SK-N-SH treated with all-trans-retinoic acid at 6 μM for 48 hours (cell line): Measurements from ENCODE around the gene RPL19.

Source experiments
- ATAC-seq: fragments of 200-7000 bp; cut with Tn5 transposase; 3 replicates; pipeline ENCODE4 v1.9.1; 2020; ENCODE audit warnings: mild to moderate bottlenecking, moderate library complexity
- BACH2 ChIP-seq: fragments of 250-450 bp; sonication (Bioruptor Pico); IDR thresholded peaks from 2 replicates; pipeline ENCODE4 v1.9.0; 2021; ENCODE audit warnings: mild to moderate bottlenecking, borderline replicate concordance
- CSDC2 ChIP-seq: fragments of 250-450 bp; sonication (Bioruptor Pico); IDR thresholded peaks from 2 replicates; pipeline ENCODE4 v1.5.0; 2020; ENCODE audit warnings: mild to moderate bottlenecking, moderate library complexity
- ESRRG ChIP-seq: fragments of 250-450 bp; sonication (Bioruptor Pico); IDR thresholded peaks from 2 replicates; pipeline ENCODE4 v1.6.1; 2021; ENCODE audit warnings: mild to moderate bottlenecking
- GLIS3 ChIP-seq: fragments of 250-450 bp; sonication (Bioruptor Pico); IDR thresholded peaks from 2 replicates; pipeline ENCODE4 v1.5.0; 2020; ENCODE audit warnings: mild to moderate bottlenecking, moderate library complexity
- ISL1 ChIP-seq: fragments of 250-450 bp; sonication (Bioruptor Pico); IDR thresholded peaks from 2 replicates; pipeline ENCODE4 v2.1.2; 2022; ENCODE audit warnings: mild to moderate bottlenecking, moderate library complexity
- OSR1 ChIP-seq: fragments of 250-450 bp; sonication (Bioruptor Pico); IDR thresholded peaks from 2 replicates; pipeline ENCODE4 v1.8.0; 2022; ENCODE audit warnings: moderate library complexity, mild to moderate bottlenecking, inconsistent platforms
- PPARA ChIP-seq: fragments of 250-450 bp; sonication (Bioruptor Pico); IDR thresholded peaks from 2 replicates; pipeline ENCODE4 v1.5.0; 2020; ENCODE audit warnings: mild to moderate bottlenecking, borderline replicate concordance
- RARB ChIP-seq: fragments of 250-450 bp; sonication (Bioruptor Pico); IDR thresholded peaks from 2 replicates; pipeline ENCODE4 v1.8.0; 2021; ENCODE audit warnings: mild to moderate bottlenecking, moderate library complexity
- SNAI2 ChIP-seq: fragments of 250-450 bp; sonication (Bioruptor Pico); IDR thresholded peaks from 2 replicates; pipeline ENCODE4 v1.5.0; 2020; ENCODE audit warnings: mild to moderate bottlenecking, moderate library complexity
- TCF4 ChIP-seq: fragments of 250-450 bp; sonication (Bioruptor Pico); IDR thresholded peaks from 2 replicates; pipeline ENCODE4 v1.8.0; 2021; ENCODE audit warnings: mild to moderate bottlenecking, moderate library complexity, borderline replicate concordance
- TOX ChIP-seq: fragments of 250-450 bp; sonication (Bioruptor Pico); IDR thresholded peaks from 2 replicates; pipeline ENCODE4 v1.8.0; 2021; ENCODE audit warnings: mild to moderate bottlenecking, moderate library complexity, borderline replicate concordance
- ZC3H10 ChIP-seq: fragments of 250-450 bp; sonication (Bioruptor Pico); IDR thresholded peaks from 2 replicates; pipeline ENCODE4 v1.5.1; 2021; ENCODE audit warnings: mild to moderate bottlenecking, moderate library complexity
- ZFP3 ChIP-seq: fragments of 250-450 bp; sonication (Bioruptor Pico); IDR thresholded peaks from 2 replicates; pipeline ENCODE4 v1.5.0; 2020; ENCODE audit warnings: mild to moderate bottlenecking, moderate library complexity
- ZFP30 ChIP-seq: fragments of 450-650 bp; formaldehyde crosslinking; IDR thresholded peaks from 2 replicates; pipeline ENCODE4 v1.5.0; 2022; ENCODE audit warnings: mild to moderate bottlenecking, moderate library complexity
- ZNF565 ChIP-seq: fragments of 450-650 bp; formaldehyde crosslinking; conservative IDR thresholded peaks from 2 replicates; pipeline ENCODE4 v1.5.0; 2020; ENCODE audit warnings: low read depth, mild to moderate bottlenecking, moderate library complexity
- ZNF70 ChIP-seq: fragments of 450-650 bp; formaldehyde crosslinking; IDR thresholded peaks from 2 replicates; pipeline ENCODE4 v1.5.0; 2020; ENCODE audit warnings: mild to moderate bottlenecking, moderate library complexity
- ZNF8 ChIP-seq: fragments of 450-650 bp; formaldehyde crosslinking; IDR thresholded peaks from 2 replicates; pipeline ENCODE4 v1.5.0; 2020; ENCODE audit warnings: mild to moderate bottlenecking, moderate library complexity
- TF ChIP-seq, protein P1 (sequence below): fragments of 250-450 bp; sonication (Bioruptor Pico); IDR thresholded peaks from 2 replicates; pipeline ENCODE4 v1.5.1; 2020; ENCODE audit warnings: low read depth, mild to moderate bottlenecking, moderate library complexity
- TF ChIP-seq, protein P2 (sequence below): fragments of 250-450 bp; sonication (Bioruptor Pico); IDR thresholded peaks from 2 replicates; pipeline ENCODE4 v1.8.0; 2021; ENCODE audit warnings: low read depth, mild to moderate bottlenecking, moderate library complexity, borderline replicate concordance
- TF ChIP-seq, protein P3 (sequence below): fragments of 250-450 bp; sonication (Bioruptor Pico); IDR thresholded peaks from 2 replicates; pipeline ENCODE4 v1.5.1; 2021; ENCODE audit warnings: mild to moderate bottlenecking, moderate library complexity
- TF ChIP-seq, protein P4 (sequence below): fragments of 250-450 bp; sonication (Bioruptor Pico); IDR thresholded peaks from 2 replicates; pipeline ENCODE4 v1.5.0; 2020; ENCODE audit warnings: mild to moderate bottlenecking, moderate library complexity
- TF ChIP-seq, protein P5 (sequence below): fragments of 250-450 bp; sonication (Bioruptor Pico); IDR thresholded peaks from 2 replicates; pipeline ENCODE4 v1.8.0; 2020; ENCODE audit warnings: mild to moderate bottlenecking, moderate library complexity, borderline replicate concordance

Gene RPL19

DNA sequence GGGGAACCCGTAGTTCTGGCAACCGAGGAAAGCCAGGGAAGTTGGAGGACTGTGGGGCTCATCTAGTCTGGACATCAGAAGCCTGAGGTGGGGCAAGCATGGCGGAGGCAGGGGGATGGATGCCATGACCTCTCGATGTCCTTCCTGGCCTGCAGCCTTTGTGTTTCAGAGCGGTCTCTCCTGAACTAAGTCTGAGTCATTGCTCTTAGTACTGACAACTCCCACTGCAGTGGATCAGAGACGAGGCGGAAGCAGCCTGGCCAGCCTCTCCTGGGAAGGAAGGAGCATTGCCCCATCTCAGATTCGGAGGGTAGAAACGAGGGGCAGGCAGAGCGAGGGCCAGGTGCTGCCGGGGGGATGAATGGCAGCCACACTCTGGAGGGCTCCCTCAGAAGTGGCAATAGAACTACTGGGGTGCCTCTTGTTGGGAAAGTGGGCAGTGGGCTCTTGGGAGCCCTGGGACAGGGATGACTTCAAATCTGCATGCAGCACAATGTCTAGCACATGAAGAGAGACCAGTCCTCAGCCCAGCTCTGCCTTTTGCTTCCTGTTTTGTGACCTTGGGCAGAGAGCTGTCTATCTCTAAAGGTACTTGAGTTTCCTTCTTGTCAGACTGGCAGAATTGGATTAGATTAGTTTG is 29.3 kb downstream of the RPL19 start:
- ATAC-seq, result 0 out of 3 replicates have a peak, but pooled peaks have one; percentile 12

DNA sequence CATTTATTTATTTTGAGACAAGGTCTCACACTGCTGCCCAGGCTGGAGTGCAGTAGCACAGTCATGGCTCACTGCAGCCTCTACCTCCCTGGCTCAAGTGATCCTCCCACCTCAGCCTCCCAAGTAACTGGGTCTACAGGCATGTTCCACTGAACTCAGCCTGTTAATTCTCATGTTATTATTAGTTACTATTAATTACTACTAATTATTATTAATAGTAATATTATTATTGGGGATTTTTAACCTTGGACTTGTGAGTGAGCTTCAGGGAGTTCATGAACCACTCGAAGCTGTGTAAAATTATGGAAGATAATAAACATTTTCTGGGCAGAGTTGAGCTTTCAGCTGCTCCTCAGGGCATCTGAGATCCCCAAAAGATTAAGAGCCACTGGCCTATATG is 30.3 kb downstream of the RPL19 start:
- ATAC-seq, result no peak
- TF ChIP-seq ZFP30 (CRISPR knock-in tag) (no peak), ZFP3 (CRISPR knock-in tag) (no peak), TOX (no peak), GLIS3 (CRISPR knock-in tag) (no peak), PPARA (CRISPR knock-in tag) (no peak), ESRRG (CRISPR knock-in tag) (no peak), OSR1 (CRISPR knock-in tag) (no peak), ISL1 (CRISPR knock-in tag) (no peak), CSDC2 (CRISPR knock-in tag) (no peak), ZNF70 (CRISPR knock-in tag) (no peak), TCF4 (CRISPR knock-in tag) (no peak), ZNF8 (no peak), RARB (no peak), SNAI2 (CRISPR knock-in tag) (no peak)
- TF ChIP-seq, protein P1, sequence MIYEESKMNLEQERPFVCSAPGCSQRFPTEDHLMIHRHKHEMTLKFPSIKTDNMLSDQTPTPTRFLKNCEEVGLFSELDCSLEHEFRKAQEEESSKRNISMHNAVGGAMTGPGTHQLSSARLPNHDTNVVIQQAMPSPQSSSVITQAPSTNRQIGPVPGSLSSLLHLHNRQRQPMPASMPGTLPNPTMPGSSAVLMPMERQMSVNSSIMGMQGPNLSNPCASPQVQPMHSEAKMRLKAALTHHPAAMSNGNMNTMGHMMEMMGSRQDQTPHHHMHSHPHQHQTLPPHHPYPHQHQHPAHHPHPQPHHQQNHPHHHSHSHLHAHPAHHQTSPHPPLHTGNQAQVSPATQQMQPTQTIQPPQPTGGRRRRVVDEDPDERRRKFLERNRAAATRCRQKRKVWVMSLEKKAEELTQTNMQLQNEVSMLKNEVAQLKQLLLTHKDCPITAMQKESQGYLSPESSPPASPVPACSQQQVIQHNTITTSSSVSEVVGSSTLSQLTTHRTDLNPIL (CRISPR knock-in tag), result no peak
- TF ChIP-seq, protein P2, sequence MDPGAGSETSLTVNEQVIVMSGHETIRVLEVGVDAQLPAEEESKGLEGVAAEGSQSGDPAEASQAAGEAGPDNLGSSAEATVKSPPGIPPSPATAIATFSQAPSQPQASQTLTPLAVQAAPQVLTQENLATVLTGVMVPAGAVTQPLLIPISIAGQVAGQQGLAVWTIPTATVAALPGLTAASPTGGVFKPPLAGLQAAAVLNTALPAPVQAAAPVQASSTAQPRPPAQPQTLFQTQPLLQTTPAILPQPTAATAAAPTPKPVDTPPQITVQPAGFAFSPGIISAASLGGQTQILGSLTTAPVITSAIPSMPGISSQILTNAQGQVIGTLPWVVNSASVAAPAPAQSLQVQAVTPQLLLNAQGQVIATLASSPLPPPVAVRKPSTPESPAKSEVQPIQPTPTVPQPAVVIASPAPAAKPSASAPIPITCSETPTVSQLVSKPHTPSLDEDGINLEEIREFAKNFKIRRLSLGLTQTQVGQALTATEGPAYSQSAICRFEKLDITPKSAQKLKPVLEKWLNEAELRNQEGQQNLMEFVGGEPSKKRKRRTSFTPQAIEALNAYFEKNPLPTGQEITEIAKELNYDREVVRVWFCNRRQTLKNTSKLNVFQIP, result no peak
- TF ChIP-seq, protein P3, sequence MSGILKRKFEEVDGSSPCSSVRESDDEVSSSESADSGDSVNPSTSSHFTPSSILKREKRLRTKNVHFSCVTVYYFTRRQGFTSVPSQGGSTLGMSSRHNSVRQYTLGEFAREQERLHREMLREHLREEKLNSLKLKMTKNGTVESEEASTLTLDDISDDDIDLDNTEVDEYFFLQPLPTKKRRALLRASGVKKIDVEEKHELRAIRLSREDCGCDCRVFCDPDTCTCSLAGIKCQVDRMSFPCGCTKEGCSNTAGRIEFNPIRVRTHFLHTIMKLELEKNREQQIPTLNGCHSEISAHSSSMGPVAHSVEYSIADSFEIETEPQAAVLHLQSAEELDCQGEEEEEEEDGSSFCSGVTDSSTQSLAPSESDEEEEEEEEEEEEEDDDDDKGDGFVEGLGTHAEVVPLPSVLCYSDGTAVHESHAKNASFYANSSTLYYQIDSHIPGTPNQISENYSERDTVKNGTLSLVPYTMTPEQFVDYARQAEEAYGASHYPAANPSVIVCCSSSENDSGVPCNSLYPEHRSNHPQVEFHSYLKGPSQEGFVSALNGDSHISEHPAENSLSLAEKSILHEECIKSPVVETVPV (CRISPR knock-in tag), result no peak
- TF ChIP-seq, protein P4, sequence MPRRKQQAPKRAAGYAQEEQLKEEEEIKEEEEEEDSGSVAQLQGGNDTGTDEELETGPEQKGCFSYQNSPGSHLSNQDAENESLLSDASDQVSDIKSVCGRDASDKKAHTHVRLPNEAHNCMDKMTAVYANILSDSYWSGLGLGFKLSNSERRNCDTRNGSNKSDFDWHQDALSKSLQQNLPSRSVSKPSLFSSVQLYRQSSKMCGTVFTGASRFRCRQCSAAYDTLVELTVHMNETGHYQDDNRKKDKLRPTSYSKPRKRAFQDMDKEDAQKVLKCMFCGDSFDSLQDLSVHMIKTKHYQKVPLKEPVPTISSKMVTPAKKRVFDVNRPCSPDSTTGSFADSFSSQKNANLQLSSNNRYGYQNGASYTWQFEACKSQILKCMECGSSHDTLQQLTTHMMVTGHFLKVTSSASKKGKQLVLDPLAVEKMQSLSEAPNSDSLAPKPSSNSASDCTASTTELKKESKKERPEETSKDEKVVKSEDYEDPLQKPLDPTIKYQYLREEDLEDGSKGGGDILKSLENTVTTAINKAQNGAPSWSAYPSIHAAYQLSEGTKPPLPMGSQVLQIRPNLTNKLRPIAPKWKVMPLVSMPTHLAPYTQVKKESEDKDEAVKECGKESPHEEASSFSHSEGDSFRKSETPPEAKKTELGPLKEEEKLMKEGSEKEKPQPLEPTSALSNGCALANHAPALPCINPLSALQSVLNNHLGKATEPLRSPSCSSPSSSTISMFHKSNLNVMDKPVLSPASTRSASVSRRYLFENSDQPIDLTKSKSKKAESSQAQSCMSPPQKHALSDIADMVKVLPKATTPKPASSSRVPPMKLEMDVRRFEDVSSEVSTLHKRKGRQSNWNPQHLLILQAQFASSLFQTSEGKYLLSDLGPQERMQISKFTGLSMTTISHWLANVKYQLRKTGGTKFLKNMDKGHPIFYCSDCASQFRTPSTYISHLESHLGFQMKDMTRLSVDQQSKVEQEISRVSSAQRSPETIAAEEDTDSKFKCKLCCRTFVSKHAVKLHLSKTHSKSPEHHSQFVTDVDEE (CRISPR knock-in tag), result no peak
- TF ChIP-seq, protein P5, sequence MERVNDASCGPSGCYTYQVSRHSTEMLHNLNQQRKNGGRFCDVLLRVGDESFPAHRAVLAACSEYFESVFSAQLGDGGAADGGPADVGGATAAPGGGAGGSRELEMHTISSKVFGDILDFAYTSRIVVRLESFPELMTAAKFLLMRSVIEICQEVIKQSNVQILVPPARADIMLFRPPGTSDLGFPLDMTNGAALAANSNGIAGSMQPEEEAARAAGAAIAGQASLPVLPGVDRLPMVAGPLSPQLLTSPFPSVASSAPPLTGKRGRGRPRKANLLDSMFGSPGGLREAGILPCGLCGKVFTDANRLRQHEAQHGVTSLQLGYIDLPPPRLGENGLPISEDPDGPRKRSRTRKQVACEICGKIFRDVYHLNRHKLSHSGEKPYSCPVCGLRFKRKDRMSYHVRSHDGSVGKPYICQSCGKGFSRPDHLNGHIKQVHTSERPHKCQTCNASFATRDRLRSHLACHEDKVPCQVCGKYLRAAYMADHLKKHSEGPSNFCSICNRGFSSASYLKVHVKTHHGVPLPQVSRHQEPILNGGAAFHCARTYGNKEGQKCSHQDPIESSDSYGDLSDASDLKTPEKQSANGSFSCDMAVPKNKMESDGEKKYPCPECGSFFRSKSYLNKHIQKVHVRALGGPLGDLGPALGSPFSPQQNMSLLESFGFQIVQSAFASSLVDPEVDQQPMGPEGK (CRISPR knock-in tag), result no peak

More for the DNA sequence above, 29.3 kb downstream of the RPL19 start:
- TF ChIP-seq ZC3H10 (no peak), ZNF565 (no peak), ESRRG (CRISPR knock-in tag) (no peak), ZNF8 (no peak), CSDC2 (CRISPR knock-in tag) (no peak), OSR1 (CRISPR knock-in tag) (no peak), GLIS3 (CRISPR knock-in tag) (no peak), ZFP3 (CRISPR knock-in tag) (no peak), PPARA (CRISPR knock-in tag) (no peak), BACH2 (no peak), ISL1 (CRISPR knock-in tag) (no peak), RARB (no peak), TCF4 (CRISPR knock-in tag) (no peak)
- TF ChIP-seq, protein P4 (CRISPR knock-in tag), result no peak
- TF ChIP-seq, protein P1 (CRISPR knock-in tag), result no peak
